Memory B cell (primary cell): ENCODE results near the gene TPRN.
"Not testable (repeated sequence)": the region's sequence is repeated elsewhere in the genome, so short reads cannot be mapped to it uniquely, and the experiment has no call there.

ENCODE experiments used
- ATAC-seq: fragments of 150-1000 bp; cut with Tn5 transposase; 2 replicates; pipeline ENCODE4 v1.10.0; 2021; ENCODE audit warnings: low read depth, mild to moderate bottlenecking, moderate library complexity
- DNase-seq, 2 donors: peaks; one replicate each; pipeline ENCODE4 v3.0.0; 2022; ENCODE audit warnings: low spot score in 2 of 2
- H3K27ac Mint-ChIP-seq: one replicate; pipeline ENCODE4 v1.8.0; 2022; ENCODE audit warnings: mild to moderate bottlenecking, moderate library complexity, mixed read lengths
- H3K27me3 Mint-ChIP-seq: one replicate; pipeline ENCODE4 v1.8.0; 2022; ENCODE audit warnings: mixed read lengths
- H3K36me3 Mint-ChIP-seq: one replicate; pipeline ENCODE4 v1.8.0; 2022; ENCODE audit warnings: mild to moderate bottlenecking, mixed read lengths
- H3K4me1 Mint-ChIP-seq: one replicate; pipeline ENCODE4 v1.8.0; 2022; ENCODE audit warnings: mixed read lengths
- H3K4me3 Mint-ChIP-seq: one replicate; pipeline ENCODE4 v1.8.0; 2022; ENCODE audit warnings: mild to moderate bottlenecking, moderate library complexity, mixed read lengths
- H3K9me3 Mint-ChIP-seq: one replicate; pipeline ENCODE4 v1.8.0; 2022; ENCODE audit warnings: mixed read lengths

TPRN gene, protein sequence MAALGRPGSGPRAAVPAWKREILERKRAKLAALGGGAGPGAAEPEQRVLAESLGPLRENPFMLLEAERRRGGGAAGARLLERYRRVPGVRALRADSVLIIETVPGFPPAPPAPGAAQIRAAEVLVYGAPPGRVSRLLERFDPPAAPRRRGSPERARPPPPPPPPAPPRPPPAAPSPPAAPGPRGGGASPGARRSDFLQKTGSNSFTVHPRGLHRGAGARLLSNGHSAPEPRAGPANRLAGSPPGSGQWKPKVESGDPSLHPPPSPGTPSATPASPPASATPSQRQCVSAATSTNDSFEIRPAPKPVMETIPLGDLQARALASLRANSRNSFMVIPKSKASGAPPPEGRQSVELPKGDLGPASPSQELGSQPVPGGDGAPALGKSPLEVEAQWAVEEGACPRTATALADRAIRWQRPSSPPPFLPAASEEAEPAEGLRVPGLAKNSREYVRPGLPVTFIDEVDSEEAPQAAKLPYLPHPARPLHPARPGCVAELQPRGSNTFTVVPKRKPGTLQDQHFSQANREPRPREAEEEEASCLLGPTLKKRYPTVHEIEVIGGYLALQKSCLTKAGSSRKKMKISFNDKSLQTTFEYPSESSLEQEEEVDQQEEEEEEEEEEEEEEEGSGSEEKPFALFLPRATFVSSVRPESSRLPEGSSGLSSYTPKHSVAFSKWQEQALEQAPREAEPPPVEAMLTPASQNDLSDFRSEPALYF

GRCh38 chr9:137200311-137201204 lies at the start of gene TPRN:
Gene TPRN (minus strand): TSS chr9:137200741. CDS start chr9:137200711, 30 bp downstream.
- peak within 1 kb of the TSS; percentile 81 for H3K27ac Mint-ChIP-seq
- H3K4me1 Mint-ChIP-seq = peaks cover 21% of the 10 kb centered on the region
- H3K4me3 Mint-ChIP-seq = peak within 1 kb of the TSS; percentile 83
- H3K36me3 Mint-ChIP-seq = no peaks in the 10 kb centered on the region
- no peaks in the 10 kb centered on the region for H3K27me3 Mint-ChIP-seq
- H3K9me3 Mint-ChIP-seq = no peaks in the 10 kb centered on the region
- DNase-seq = peak; percentile 87 to 98
- ATAC-seq = peak; percentile 88

DNA sequence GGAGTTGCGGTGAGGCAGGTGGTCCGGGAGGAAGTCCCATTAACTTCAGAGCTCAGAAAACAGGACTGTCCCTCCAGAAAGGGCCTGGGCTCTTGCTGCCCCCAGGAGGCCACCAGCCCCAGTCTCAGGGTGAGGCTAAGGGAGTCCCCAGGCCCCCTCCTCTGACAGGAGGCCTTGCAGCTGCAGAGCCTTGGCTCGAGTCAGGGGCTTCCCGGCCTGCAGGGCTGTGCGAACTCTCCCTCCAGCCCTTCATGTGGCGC lies 47.3 kb upstream of the TPRN start:
- no peaks in the 10 kb centered on the region for H3K36me3 Mint-ChIP-seq
- peaks cover 8% of the 10 kb centered on the region for H3K4me1 Mint-ChIP-seq
- no peak for DNase-seq
- no peaks in the 10 kb centered on the region for H3K9me3 Mint-ChIP-seq
- H3K4me3 Mint-ChIP-seq = no peak overlapping the region
- H3K27me3 Mint-ChIP-seq = peaks cover 1% of the 10 kb centered on the region
- no peak overlapping the region for H3K27ac Mint-ChIP-seq
- no peak for ATAC-seq

DNA sequence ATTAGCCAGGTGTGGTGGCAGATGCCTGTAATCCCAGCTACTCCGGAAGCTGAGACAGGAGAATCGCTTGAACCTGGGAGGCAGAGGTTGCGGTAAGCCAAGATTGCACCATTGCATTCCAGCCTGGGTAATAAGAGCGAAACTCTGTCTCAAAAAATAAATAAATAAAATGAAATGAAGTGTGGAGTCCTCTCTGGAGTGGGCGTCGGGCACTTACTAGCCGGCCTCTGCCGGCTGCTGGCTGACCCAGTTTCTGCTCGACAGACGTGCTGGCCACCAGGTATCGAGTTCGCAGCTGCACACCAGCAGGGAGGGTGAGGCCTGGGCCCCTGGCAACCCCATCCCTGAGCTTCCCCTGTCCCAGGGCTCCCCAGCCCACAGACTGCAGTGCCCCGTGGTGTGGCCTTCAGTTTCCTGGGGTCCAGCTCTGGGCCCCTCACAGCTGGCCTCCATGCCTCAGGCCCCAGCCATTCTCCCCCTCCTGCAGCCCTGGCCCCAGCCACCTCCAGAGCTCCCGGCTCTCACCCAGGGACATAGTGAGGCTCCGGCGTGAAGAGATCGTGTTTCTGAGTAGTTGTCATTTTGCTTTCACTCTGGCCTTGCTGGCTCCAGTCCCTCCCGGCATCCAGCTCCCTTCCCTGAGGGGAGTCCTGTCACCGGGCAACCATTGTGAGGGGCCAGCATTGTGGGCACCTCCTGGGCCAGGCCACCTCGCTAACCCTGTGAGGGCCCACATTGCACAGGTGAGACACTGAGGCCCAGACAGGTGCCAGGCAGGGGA lies 46.8 kb upstream of the TPRN start:
- H3K4me1 Mint-ChIP-seq = peaks cover 13% of the 10 kb centered on the region
- no peak overlapping the region for H3K4me3 Mint-ChIP-seq
- DNase-seq (no peak), ATAC-seq (no peak)
- no peaks in the 10 kb centered on the region for H3K36me3 Mint-ChIP-seq
- H3K27me3 Mint-ChIP-seq = peaks cover 1% of the 10 kb centered on the region
- no peak overlapping the region for H3K27ac Mint-ChIP-seq
- no peaks in the 10 kb centered on the region for H3K9me3 Mint-ChIP-seq

DNA sequence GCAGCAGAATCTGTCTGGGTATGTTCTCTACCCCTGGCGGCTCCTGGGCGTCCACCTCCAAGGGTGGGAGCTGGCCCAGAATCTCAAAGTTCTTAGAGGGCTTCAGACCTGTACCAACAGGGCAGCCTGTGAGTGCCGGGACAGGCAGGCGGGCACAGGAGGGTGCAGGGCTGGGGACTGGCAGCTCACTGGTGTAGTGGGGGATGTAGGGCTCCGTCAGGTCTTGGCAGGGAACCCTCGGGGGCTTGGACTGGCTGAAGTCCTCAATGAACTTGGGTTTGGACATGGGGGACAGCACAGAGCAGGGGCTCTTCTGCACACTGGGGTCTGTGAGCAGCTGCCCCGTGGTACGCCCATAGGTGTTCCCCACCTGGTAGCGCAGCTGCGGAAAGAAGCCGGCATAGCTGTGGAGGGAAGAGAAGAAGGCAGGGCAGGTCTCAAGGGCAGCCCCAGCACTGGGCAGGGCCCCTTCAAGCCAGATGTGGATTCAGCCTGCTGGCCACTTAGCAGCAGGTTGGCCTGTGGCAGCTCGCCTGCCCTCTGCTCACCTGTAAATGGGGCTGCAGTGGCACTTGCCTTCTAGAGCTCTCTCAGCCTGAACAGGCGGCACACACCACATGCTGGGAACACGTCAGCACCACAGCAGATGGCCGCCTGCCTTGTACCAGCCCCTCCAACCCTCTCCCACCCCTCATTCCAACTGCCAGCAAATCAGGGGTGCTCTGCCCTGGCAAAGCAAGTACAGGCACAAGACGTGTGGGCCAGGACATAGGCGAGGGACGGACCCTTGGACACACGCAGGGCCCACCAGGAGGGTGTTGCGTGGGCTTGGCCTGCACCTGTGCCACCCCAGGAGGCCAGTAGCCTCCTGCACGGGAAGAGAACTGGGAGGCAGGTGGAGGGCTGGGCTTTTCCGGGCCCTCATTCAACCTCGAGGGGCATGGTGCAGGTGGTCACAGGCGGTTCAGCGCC lies 45.2 kb upstream of the TPRN start:
- no peak for ATAC-seq
- H3K9me3 Mint-ChIP-seq = no peaks in the 10 kb centered on the region
- no peak for DNase-seq
- H3K27me3 Mint-ChIP-seq = no peaks in the 10 kb centered on the region
- H3K4me1 Mint-ChIP-seq = peaks cover 15% of the 10 kb centered on the region
- H3K36me3 Mint-ChIP-seq = no peaks in the 10 kb centered on the region
- H3K27ac Mint-ChIP-seq = no peak overlapping the region
- no peak overlapping the region for H3K4me3 Mint-ChIP-seq

DNA sequence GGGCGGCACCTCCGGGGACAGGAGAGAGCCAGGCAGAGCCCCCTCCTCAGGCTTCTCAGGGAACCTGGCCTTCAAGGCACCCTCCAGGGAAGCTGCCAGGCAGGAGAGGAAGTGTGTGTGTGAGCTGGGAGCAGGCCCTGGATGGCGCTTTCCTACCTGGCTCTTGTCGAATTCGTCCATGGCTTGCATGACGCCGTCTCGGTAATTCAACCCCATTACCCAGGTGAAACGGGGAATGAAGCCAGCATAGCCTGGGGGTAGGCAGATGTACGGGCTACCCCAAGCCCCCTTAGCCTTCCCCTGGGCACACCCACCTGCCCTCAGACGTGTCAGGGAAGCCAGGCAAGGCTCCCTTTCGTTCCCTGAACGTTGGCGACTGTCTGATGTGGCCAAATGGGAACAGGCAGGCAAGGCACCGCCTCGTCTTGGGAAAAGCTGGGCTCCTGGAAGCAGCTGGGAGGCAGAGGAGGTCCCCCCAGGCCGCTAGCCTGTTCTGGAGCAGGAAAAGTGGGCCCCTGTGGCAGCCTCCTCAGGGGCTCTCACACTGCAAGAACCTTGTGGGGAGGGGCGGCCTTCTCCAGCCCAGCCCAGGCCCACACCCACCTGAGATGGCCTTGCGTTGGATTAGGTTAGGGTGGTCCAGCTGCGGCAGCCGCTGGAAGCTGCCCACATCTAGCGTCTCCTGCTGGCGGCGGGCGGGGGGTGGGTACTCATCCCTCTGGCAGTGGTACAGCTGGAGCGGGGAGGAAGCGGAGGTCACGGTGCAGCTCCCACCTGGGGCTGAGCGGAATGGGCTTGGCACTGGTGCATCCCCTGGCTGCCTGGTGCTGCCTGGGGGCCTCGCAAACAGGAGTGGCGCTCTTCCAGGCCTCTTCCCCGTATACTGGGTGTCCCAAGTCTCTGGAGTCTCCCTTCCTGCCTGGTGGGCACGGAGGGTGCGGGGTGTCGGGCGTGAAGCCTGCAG lies 44.2 kb upstream of the TPRN start:
- DNase-seq (no peak), ATAC-seq (no peak)
- H3K27me3 Mint-ChIP-seq = no peaks in the 10 kb centered on the region
- H3K9me3 Mint-ChIP-seq = no peaks in the 10 kb centered on the region
- H3K27ac Mint-ChIP-seq = peak overlapping the region; percentile 63
- H3K4me3 Mint-ChIP-seq = no peak overlapping the region
- no peaks in the 10 kb centered on the region for H3K36me3 Mint-ChIP-seq
- peaks cover 15% of the 10 kb centered on the region for H3K4me1 Mint-ChIP-seq

GRCh38 chr9:137243626-137244485 lies 43.3 kb upstream of the TPRN start:
- no peaks in the 10 kb centered on the region for H3K27me3 Mint-ChIP-seq
- no peaks in the 10 kb centered on the region for H3K9me3 Mint-ChIP-seq
- DNase-seq (no peak), ATAC-seq (no peak)
- peak overlapping the region; percentile 63 for H3K27ac Mint-ChIP-seq
- no peak overlapping the region for H3K4me3 Mint-ChIP-seq
- no peaks in the 10 kb centered on the region for H3K36me3 Mint-ChIP-seq
- H3K4me1 Mint-ChIP-seq = peaks cover 17% of the 10 kb centered on the region

GRCh38 chr9:137243266-137243625 lies 42.7 kb upstream of the TPRN start:
- not testable (repeated sequence) for H3K9me3 Mint-ChIP-seq, ATAC-seq, H3K4me3 Mint-ChIP-seq, H3K27ac Mint-ChIP-seq, H3K27me3 Mint-ChIP-seq, DNase-seq, H3K36me3 Mint-ChIP-seq
- H3K4me1 Mint-ChIP-seq = peaks cover 17% of the 10 kb centered on the region

GRCh38 chr9:137242269-137243203 lies 42.0 kb upstream of the TPRN start:
- H3K27ac Mint-ChIP-seq = peak overlapping the region; percentile 31
- H3K27me3 Mint-ChIP-seq = no peaks in the 10 kb centered on the region

DNA sequence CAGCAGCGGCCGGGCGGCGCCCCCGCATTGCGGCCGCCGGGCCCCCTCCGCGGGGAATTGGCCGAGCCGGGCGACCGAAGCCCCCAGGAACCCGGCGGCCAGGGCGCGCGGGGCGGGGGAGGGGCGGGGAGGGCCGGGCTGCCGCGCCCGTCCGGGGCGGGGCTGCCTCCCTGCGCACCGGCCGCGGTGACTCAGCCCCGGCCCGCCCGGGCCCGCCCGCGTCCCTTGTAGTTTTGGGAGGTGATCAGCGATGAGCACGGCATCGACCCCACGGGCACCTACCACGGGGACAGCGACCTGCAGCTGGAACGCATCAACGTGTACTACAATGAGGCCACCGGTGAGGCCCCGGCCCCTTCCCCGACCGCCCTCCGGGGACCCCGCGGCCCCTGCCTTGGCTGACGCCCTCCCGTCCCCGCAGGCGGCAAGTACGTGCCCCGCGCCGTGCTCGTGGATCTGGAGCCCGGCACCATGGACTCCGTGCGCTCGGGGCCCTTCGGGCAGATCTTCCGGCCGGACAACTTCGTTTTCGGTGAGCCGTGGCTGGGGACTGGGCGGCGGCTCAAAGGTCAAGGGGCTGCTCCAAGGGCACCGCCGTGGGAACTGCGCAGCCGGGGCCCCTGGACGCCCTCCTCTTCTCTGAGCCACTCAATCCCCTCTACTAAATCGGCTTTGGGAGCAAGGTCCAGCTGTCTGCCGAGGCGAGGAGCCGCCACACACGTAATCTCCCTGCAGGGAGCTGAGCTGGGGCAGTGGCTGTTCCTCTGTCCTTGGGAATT lies 41.1 kb upstream of the TPRN start:
- Mint-ChIP-seq H3K4me1 (peaks cover 19% of the 10 kb centered on the region), H3K27me3 (no peaks in the 10 kb centered on the region), H3K36me3 (no peaks in the 10 kb centered on the region), H3K27ac (peak overlapping the region; percentile 90), H3K9me3 (no peaks in the 10 kb centered on the region), H3K4me3 (peak overlapping the region; percentile 72)
- ATAC-seq = peak; percentile 4
- peak in 1 of 2 donors; percentile 42 for DNase-seq

More at GRCh38 chr9:137242269-137243203, 42.0 kb upstream of the TPRN start:
- Mint-ChIP-seq H3K4me1 (peaks cover 17% of the 10 kb centered on the region), H3K36me3 (no peaks in the 10 kb centered on the region), H3K9me3 (no peaks in the 10 kb centered on the region), H3K4me3 (peak overlapping the region; percentile 72)
- no peak for ATAC-seq
- no peak for DNase-seq
